CD4-positive, alpha-beta T cell treated with Interleukin-6 at 100 ng/mL for 8 hours (primary cell): ENCODE measurements around the gene IQSEC1.

ENCODE experiments used
- DNase-seq: peaks from one replicate; pipeline ENCODE4 v3.0.0-alpha.2; 2020; ENCODE audit warnings: mixed read lengths, low spot score

The IQSEC1 gene

DNA sequence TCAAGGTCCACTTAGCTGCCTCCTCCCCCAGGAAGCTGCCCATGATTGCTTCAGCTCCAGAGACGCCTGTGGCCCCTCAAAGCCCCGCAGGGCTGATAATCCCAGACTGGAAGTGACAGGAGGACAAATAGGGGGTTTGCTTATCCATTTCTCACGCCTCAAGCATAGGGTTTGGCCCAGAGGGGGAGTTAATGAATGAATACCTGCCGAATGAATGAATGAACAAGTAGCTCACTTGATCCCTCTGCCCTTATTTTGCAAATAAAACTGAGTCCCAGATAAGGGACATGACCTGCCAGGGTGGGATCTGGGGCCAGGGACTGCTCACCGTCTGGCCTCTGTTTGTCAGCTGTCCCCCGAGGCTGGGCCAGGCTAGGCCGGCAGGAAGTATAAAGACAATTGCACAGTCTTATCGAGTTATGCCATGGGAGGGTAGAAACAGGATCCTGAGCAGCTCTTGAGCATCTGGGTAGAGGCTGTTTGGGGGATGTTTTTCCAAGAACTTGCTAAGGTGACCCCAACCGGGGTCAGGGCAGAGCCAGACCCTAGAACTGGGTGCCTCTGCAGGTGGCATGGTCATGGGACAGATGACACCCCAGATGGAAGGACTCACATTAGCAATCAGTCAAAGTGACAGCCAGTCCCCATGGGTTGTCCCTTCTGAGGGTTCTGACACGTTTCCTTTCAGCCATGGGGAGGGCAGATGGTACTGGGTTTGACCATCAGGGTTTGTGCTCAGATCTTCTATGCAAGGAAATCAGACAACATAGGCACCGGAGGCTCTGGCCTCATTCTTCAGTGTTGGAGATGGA, 45.0 kb downstream of the IQSEC1 start:
- no peak for DNase-seq

DNA sequence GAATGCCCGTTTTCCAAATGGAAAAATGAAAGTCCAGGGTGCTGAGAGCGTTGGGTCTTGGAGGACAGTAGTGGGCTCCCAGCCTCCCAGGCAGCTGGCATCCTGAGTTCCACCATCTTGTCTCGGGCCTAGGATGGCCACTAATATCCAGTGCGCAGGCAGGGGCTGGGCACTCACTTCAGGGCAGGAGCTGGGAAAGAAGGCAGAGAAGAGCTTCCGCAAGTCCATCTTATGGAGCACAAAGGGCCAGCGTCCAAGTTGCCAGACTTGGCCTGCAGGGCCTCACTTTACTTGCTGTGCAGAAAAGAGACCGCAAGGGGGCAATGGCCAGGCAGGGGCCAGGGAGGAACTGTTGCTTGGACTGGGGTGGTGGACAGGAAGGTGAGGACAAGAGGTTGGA, 46.1 kb downstream of the IQSEC1 start:
- DNase-seq, result no peak

DNA sequence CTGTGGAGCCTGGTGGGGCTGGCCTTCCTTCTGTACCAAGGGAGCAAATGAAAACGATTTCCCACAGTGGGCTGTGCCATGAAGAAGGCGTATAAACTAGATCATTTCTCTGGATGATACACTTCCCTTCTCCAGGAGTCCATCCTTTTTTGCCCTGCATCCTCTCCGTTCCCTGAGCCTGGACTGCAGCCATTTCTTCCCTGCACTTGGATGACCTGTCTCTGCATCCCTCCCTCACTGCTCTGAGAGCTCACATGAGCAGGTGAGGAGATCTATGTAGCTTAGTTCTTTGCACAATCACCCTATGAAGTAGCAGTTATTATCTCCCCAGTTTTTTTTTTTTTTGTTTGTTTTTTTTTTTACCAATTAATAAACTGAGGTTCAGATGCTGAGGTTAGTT, 46.7 kb downstream of the IQSEC1 start:
- DNase-seq, result no peak

DNA sequence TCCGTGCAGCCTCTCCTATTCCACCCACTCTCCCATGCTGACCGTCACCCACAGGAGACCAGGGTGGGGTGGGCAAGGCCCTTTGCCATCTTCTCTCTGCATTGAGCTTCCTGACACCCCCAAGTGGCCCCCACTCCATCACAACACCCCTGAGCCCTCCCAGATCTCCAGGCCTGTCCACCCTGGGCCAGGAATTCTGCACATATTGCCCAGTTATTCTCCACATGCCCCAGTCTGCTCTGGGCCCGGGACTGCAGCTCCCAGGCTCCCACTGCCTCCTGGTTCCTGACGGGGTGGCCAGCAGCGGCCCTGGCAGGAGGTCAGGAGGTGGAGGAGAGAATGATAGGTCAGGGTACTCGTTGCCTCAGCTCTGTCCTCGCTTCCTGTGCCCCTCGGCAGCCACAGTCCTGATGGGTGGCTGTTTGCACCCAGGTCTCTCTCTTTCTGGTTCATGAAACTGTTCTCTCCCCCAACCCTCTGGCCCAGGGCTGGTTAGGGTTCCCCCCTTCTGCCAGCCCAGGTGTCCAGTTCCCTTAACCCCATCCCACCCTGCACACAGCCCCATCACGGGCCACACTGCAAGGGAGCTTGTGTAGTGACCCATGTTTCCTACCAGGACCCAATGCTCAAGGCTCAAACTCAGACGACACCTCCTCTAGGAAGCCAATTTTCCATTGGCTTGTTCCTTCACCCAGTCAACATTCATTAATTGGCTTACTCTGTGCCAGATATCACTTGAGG, 47.3 kb downstream of the IQSEC1 start:
- DNase-seq, result no peak

DNA sequence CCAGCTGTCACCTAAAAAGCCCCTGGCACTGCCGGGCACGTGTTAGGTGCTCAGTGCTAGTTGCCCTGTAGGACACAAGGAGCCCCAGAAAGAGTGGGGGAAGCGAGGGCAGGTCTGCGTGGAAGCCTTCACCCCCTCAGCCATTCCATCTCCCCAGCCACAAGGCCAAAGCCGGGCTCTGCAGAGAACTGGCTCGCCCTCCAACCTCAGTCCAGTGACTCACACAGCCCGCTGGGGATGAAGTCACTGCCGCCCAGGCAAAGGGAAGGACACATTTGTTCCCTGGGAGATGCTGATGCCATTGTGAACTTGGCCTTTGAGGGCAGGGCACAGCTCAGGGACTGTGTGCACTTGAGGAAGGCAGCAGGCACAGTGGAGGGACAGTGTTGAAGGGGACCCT, 48.1 kb downstream of the IQSEC1 start:
- DNase-seq, result no peak

DNA sequence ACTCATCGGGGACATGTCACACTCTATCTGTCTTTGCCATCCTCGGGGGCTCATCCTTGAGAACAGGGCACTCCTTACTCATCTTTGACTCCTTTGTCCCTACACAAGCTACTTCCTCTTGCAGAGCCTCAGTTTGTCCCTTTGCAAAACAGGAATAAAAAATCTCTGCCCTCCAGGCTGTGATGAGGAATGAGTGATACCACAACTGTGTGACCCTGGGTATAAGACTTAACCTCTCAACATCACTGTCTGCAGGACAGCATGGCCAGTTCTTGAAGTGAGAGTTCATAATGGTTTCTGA, 48.5 kb downstream of the IQSEC1 start:
- no peak for DNase-seq

DNA sequence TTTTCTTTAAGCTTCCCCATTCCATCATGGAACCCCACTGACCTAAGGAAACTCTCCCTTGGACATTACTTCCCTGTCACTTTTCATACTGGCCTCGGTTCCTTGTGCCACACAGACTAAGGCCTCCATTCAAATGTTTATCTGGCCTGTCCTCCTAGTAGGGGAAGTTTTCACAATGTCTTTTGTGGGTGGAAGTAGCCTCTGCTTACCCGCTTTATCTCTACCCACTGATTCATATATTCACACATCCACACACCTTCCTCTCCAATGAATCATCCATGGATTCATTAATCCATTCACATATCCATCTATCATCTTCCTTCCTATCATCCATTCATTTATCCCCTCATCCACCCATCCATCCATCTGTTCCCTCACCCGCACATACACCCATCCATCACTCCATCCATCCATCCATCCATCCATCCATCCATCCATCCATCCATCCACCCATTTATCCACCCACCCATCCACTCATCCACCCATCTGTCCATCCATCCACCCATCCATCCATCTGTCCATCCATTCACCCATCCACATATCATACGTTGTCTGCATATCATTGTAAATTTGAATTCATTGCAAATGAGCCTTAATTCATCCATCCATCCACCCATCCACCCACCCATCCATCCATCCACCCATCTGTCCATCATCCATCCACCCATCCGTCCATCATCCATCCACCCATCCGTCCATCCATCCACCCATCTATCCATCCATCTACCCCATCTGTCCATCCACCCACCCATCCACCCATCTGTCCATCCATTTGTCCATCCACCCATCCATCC, 49.1 kb downstream of the IQSEC1 start:
- DNase-seq, result no peak

DNA sequence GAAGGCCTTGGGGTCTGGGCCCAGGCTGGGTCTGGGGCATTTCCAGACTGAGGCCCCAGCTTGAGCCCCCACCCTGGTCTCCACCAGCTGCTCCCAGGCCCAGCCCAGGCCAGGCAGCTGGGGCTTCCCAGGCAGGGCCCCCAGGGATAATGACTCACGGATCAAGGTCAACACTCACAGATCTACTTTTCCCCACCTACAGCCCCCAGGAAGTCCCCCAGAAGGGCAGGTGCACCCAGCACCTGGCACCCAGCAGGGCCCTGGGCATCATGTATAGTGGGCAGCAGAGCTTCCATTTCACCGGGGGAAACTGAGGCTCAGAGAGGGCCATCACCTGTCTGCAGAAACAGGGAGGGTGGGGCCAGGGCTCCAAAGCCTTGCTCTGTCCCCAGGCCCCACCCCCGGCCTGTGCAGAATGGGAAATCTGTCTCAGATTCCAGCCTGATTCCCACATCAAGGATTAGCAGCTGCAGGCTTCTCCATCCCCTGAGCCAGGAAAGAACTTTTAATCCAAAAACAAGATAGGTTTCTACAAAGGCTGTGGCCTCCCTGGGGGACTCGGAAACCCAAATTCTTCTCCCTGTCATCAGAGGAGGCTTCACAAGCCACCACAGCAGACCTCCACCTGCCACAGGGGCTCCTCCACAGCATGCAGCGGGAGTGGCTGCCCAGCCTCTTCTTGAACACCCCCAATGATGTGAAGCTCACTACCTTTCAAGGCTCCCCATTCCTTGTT, 49.8 kb downstream of the IQSEC1 start:
- no peak for DNase-seq

DNA sequence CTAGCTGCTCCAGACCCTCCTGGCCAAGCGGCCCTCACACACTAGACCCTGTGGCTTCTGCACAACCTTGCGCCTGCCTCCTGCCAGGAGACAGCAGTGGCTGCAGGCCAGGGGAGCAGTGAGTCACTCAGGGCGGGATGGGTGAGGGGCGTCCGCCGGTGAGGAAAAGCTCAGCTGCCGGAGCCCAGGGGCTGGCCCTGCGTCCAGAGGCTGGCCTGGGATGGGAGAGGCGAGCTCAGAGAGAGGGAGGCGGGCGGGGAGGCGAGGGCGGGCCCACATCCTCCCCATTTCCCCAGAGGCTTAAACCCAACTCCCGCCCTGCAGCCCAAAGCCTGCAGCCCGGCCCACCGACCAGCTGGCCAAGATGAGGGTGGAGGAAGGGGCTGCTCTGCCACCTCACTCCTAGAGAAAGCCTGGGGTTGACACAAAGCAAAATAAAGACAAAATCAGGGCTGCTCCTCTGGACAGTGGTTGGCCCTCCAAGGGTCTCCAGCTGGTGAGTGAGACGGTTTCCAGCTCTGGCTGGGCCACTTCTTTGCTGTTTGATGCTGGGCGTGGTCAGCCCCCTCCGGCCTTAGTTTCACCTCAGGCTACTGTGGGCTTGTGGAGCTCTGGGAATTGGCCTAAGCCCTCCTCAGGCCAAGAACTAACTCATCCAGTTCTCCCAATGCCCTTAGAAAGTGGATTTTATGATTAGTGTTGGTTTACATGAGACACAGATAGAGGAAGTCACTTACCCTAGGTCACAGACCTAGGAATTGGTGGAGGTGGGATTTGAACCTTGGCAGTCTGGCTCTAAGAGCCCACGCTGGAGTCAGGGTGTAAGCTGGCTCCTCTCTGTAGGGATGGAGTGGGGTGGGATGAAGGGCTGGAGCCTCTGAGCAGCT, 50.6 kb downstream of the IQSEC1 start:
- DNase-seq, result no peak

DNA sequence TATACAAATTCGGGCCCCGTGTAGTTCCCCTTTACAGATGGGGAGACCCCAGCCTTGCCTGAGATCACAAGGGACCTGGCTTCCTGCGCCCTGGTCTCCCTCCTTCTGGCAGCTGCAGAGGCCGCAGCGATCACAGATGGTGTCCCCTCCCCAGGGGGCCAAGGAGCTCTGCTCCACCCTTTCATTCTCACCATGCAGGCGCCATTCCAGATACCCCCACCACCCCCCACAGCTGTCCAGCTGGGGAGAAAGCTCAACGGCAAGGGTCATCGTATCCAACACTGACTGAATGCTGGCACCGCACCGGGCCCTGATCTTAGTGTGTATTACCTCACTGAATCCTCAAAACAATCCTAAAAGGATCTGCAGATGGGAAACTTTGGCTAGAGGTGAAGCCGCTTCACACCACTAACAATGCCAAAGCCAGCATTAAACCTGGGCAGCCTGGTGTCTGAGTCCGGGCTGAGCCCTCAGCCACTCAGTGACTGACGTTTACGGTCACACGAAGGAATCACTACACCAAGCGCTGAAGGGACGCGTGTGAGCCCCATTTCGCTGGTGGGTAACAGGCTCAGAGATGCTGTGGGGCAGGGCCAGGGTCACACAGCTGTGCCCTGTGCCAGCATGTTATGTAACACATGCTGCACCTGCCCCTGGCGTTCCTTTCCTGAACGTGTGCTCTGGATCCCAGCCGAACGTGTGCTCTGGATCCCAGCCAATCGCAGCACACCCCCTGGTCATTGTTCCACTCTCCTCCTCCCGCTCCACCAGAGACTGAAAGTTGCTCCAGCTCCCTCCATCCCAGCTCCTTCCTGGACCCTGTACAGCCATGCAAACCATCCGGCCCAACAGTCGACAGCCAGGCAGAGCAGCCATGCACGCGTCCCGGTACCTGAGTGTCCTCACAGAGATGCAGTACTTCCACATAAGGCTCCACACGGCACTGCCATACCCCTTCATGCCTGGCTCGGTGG, 51.8 kb downstream of the IQSEC1 start:
- no peak for DNase-seq

DNA sequence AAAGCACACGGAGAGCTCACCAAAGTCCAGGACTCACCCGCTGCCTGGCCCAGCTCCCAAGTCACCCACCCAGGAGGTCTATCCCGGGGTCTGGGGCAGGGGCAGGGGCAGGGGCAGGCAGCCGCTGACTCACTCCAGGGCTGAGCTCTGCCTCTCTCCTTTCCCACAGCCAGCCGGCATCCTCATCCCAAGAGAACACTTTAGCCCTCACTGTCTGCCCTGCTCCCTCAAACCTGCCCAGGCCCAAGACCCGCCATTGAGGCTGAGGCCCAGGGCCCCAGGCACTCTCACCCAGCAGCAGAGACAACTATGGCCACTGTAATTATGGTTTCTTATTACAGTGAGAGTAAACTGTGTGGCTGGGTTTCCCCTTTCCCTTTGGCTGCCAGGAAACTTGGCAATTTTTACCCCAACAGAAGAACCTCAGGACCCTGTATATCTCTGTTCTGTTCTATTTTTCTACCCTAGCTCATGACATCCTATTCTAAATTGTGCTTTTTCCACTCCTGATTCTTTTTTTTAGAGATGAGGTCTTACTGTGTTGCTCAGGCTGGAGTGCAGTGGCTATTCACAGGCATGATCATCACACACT, 53.0 kb downstream of the IQSEC1 start:
- no peak for DNase-seq

DNA sequence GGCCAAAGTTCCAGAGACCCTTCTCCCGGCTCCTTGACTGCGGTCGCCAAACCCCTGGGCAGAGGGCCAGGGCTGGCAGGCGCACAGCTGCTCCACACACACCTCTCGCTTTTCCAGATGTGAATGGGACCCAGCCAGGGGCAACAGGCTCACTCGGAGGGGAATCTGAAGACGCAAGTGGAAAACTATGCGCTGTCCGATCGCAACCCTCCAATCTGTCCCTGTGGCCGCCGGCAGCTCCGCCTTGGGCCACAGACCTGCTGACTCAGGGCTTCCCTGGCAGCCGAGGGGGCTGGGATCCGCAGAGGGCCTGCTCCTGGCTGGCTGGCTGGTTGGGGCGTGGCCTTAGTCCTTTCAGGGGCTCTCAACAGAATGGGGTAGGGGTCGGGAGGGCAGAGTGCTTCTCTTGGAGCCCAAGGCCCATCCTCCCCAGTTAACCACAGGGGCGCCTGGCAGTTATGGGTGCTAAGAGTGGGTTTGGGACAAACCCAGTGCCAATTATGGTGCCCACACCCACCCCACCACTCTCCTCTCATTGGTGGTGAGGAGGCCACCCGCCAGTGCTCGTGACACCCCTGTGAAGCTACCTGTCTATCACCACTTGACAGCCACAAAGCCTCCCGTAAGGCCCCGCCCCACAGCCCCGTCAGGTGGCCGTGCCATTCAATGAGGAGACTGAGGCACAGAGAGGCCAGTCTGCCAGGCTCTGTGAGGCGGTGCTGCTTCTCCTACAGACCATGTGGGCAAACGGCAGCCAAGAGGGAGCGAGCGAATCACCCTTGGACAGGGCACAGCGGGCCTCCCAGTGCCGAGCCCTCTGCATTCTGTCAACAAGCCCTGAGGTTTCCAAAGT, 53.8 kb downstream of the IQSEC1 start:
- DNase-seq, result no peak

DNA sequence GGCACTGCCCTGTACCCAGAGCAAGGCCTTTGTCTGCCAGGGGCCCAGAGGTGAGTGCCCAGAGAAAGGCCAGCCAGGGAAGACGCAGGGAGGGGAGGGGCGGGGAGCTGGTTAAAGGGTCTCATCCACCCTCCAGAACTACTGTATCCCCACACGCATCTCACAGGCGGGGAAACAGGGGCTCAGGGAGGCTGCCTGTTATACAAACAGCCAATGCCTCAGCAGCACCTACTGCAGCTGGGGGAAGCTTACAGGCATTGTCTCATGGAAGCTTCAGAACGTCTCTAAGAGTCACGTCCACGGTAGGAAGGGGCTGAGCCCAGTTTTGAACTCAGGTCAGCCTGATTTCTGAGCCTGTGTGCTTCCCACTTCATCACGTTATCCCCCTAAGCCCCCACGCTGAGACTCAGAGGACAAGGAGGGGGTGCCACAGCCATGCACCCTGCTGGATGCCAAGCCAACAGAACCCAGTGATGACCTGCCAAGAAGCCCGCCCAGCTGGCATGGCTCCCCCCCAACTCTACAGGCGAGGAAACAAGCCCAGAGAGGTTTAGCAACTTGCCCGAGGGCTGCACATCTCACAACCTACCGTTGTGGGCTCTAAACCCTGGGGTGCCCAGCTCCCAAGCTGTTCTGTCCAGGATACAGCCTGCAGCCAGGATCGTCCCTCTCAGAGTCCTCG, 54.5 kb downstream of the IQSEC1 start:
- DNase-seq, result no peak

DNA sequence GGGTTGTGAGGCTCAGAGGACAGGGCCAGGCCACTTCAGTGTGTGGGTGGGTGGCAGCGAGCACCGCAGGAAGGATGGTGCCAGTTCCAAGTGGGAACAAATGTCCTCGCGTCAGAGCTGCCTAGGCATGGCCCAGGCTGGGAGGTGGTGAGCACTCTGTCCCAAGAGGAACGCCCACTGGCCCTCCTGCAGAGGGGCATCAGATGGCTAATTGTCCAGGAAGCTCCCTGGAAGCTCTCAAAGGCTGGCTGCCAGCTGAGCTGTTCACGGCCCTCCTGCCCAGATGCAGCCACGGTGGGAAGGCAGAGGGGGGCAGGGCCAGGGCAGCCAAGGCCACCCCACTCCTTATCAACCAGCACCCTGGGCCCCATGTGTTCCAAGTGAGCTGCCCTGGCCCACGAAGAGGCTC, 55.2 kb downstream of the IQSEC1 start:
- DNase-seq, result no peak

DNA sequence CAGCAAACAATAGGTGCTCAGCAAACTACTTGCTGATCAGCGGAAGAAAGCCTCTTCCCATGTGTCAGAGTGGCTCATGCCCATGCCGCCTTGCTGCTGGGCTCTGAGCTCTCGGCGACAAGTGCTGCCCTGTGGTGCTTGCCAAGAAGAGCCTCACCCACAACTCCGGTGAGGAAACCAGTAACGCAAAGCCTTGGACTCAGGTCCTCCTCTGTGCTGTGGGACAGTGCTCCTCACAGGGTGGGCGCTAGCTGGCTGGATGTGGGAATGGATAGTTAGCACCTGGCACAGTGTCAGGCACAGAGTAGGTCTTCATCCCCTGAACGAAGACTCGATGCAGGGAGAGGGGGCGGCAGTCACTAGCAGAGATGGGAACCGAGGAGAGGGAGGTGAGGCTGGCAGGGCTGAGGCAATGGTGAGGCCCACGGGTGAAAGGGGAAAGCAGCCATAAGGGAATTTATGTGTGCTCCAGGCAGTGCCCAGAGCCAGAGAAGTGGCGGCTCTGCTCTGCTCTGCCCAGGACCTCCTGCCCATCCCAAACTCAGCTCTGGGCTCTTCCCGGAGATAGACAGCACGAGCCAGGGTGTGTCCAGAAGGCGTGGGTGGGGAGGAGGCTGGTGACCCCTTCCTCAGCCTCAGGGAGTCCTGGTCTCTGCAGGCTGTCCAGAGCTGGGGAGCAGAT, 55.7 kb downstream of the IQSEC1 start:
- DNase-seq, result no peak

DNA sequence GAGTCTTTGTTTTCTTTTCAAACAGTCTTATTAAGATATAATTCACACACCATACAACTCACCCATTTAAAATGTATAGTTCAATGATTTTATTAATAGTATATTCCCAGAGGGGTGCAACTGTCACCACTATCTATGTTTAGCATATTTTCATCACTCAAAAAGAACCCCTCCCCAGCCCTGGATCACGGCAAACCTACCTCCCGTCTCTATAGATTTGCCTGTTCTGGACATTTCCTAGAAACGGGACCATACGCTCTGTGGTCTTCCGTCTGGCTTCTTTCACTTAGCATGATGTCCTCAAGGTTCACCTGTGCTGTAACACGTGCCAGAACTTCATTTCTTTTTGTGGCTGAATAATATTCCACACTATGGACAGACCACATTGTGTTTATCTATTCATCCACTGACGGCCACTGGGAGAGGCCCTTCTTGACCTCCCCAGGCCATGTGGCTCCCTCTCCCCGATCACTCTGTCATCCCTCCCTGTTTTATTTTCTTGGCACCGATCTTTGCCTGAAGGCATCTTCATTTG, 56.4 kb downstream of the IQSEC1 start:
- no peak for DNase-seq

DNA sequence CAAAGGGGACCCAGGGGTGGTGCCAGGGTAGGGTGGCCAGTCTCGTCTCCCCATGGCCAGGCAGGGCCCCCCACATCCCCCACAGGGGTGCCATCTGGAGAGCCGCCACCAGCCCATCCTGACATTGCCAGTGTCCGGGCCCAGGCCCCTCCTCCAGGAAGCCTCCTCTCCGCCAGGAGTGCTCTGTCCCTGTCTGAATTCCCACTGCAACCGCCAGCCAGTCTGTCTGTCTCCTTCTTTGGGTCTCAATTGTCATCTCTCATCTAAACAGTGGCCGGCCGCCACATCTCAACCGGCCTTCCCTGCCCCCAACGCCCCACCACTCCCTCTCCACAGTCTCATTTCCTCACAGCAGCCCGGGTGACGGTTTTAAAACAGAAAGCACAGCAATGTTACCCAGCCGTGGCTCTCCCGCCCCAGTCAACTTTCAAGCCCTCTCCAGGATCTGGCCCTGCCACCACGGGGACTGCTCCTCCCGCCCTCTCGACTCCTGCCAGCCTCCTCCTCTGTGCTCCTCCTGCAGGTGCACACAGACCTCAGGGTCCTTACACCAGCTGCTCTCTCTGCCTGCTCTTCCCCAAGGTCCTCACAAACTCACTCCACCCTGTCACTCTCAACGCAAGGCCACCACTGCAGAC, 57.0 kb downstream of the IQSEC1 start:
- DNase-seq, result peak; percentile 65
